Subcutaneous adipose tissue (tissue), 4 donors: ENCODE data around the gene MRPL21. TPM values are rescaled to one million over a fixed set of nuclear protein-coding genes. Genes with fewer than 3 reads are reported as not detected.

Experiments used
- total RNA-seq, 4 donors: library from RNA; depleted of rRNA; stranded (reverse); fragments of >200 nt; gene quantifications; one replicate each; pipeline ENCODE4 v1.1.0, GENCODE V29; 2016
- TF ChIP-seq, protein P1 (sequence below): fragments of 450-650 bp; IDR thresholded peaks from one replicate; pipeline ENCODE4 v1.5.1; 2016; ENCODE audit warnings: low read depth, mild to moderate bottlenecking, control low read depth, antibody characterized with exemption, moderate library complexity

MRPL21 gene
- total RNA-seq, 4 donors from 2014 or later, result 23.5 to 47.6 (median 37.6) TPM

DNA sequence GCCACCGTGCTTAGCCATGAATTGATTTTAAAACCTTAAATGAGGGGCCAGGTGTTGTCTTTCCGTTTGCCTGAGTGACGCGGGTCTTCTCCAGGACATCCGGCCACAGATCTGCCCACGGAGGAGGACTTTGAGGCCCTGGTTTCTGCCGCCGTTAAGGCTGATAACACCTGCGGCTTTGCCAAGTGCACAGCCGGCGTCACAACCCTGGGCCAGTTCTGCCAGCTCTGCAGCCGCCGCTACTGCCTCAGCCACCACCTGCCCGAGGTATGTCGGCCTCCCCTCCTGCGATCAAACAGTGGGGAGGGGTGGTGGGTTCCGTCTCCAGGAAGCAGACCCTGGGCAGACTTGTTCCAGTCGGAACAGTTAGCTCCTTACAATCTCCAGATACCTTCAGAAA lies 34.5 kb upstream of the MRPL21 start:
- TF ChIP-seq, protein P1, sequence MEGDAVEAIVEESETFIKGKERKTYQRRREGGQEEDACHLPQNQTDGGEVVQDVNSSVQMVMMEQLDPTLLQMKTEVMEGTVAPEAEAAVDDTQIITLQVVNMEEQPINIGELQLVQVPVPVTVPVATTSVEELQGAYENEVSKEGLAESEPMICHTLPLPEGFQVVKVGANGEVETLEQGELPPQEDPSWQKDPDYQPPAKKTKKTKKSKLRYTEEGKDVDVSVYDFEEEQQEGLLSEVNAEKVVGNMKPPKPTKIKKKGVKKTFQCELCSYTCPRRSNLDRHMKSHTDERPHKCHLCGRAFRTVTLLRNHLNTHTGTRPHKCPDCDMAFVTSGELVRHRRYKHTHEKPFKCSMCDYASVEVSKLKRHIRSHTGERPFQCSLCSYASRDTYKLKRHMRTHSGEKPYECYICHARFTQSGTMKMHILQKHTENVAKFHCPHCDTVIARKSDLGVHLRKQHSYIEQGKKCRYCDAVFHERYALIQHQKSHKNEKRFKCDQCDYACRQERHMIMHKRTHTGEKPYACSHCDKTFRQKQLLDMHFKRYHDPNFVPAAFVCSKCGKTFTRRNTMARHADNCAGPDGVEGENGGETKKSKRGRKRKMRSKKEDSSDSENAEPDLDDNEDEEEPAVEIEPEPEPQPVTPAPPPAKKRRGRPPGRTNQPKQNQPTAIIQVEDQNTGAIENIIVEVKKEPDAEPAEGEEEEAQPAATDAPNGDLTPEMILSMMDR, result no peak

DNA sequence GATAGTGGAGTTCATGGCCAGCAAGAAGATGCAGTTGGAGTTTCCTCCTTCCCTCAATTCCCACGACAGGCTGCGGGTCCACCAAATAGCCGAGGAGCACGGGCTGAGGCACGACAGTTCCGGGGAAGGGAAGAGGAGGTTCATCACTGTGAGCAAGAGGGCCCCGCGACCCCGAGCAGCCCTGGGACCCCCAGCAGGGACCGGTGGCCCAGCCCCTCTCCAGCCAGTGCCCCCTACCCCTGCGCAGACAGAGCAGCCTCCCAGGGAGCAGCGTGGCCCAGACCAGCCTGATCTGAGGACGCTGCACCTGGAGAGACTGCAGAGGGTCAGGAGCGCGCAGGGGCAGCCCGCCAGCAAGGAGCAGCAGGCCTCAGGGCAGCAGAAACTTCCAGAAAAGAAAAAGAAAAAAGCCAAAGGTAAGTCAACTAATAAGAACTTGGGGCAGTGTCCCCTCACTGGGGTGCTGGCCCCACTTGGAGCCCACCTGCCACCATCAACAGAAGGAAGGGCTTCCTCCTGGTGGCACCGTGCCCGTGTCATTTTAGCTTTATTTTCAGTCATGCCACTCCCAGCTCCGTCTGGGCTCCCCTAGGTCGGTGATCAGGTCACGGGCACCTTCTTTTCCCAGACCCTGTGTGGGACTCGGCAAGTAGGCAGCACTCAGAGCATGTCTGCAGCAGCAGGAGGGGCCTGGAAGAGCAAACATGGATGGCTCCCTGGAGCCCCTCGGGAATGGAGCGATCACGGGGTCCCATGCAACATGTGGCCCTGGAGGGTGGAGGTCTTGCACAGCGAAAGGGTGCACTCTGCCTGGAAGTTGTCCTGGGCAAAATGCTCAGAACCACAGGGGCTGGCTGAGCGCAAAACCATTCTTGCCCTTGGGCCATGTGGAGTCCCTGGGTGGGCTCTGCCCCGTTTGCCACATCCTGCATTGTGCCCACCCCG lies 33.3 kb upstream of the MRPL21 start:
- TF ChIP-seq, protein P1, result no peak

DNA sequence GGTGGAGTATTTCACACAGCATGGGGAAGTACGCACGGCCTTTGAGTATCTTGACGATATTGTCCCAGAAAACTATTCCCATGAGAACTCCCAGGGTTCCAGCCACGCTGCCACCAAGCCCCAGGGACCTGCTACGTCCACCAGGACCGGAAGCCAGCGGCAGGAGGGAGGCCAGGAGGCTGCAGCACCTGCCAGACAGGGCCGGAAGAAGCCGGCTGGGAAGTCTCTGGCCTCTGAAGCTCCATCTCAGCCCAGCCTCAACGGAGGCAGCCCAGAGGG lies 32.7 kb upstream of the MRPL21 start:
- TF ChIP-seq, protein P1, result no peak

DNA sequence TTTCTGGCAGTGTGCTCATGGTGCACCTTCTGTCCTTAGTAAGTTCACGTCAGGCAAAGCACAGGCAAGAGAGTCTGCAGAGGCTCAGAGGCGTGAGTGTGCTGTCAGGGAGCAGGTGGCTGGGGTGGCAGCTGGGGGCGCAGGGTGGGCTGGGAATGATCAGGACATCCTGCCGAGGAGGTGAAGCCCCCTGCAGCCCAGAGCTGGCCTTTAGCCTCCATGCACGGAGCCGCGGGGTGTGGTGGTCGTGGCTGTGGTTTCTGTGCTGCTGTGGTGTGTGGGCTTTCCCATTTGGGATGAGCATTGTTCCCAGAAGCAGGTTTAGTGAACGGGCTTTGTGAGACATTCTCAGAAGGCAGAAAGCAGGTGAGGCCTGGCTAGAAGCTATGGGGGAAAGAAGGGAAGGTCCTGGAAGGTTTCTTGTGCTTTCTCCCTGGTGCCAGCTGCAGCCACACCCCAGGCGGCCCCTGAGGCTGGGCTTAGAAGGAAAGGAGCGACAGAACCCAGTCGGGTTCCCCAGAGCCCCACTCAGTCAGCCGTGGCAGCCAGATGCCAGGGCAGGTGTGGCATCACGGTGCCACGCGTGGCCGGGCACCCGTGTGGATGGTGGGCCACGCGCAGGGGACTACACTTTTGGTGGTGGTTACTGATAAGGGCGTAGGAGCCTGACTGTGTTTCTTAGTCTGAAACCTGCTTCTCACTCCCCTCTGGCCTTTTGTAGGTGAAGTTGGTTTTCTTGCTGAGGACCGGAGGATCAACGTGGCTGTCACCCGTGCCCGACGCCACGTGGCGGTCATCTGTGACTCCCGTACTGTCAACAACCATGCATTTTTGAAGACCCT lies 32.1 kb upstream of the MRPL21 start:
- TF ChIP-seq, protein P1, result no peak

DNA sequence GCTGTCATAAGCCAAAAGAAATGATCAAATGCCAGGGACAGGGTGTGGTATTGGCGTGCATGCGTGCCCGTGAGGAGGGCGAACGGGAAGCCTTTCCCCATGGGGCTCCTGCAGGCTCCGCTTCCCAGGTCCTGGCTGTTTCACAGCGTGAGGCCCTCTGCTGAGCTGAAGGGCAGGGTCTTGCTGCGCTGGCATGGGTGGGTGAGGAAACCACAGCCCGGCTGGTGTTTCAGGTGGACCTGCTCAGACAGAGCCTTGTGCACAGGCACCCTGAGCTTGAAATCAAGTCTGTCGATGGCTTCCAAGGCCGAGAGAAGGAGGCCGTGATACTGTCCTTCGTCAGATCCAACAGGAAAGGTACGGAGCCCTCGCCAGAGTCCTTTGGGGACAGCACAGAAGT lies 31.4 kb upstream of the MRPL21 start:
- TF ChIP-seq, protein P1, result no peak

DNA sequence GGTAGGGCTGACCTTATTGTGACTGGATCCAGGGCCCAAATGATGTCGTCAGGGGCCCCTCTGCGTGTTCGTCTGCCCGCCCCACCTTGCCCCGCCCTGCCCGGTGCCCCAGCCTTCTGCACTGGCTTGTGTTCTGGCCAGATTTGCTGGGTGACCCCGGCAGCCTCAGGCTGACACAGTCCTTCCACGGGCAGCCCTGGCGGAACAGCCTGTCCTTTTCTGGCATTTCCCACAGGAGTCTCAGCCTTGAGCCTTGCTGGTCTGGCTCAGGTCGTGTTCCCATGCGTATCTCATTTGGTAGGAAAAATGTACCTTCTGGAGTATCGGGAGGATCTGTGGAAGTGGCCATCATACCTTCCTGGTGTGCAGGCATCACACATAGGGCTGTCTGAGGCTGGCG lies 31.0 kb upstream of the MRPL21 start:
- TF ChIP-seq, protein P1, result no peak

DNA sequence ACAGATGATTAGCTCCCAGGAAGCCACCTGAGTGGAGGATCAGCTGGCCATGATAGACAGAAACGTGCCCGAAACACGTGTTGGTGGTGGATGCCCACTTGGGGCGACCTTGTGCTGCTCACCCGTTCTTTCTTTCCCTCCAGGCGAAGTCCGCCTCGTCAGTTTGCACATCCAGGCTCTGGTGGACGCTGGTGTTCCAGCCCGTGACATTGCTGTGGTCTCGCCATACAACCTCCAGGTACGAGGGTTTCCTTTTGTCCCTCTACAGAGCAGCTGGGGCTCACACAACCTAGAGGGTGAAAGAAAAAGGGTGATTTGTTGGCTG lies 30.7 kb upstream of the MRPL21 start:
- TF ChIP-seq, protein P1, result no peak
